HepG2 (cell line): Measurements from ENCODE around the gene NFKBIL1. TPM values are rescaled to one million over a fixed set of nuclear protein-coding genes. Genes with fewer than 3 reads are reported as not detected.

Source experiments
- AKAP8 ChIP-seq: sonication (generic); formaldehyde crosslinking; IDR thresholded peaks from 2 replicates; pipeline ENCODE4 v1.5.1; 2020; ENCODE audit warnings: mild to moderate bottlenecking, missing genetic modification reagents
- CTCF ChIP-seq: sonication (generic); formaldehyde crosslinking; IDR thresholded peaks from 2 replicates; pipeline ENCODE4 v1.5.0; 2020; ENCODE audit warnings: mild to moderate bottlenecking, missing genetic modification reagents, moderate library complexity
- DDIT3 ChIP-seq: sonication (generic); formaldehyde crosslinking; IDR thresholded peaks from 2 replicates; pipeline ENCODE4 v1.4.0; 2020; ENCODE audit warnings: mild to moderate bottlenecking, missing genetic modification reagents
- E2F2 ChIP-seq: sonication (generic); formaldehyde crosslinking; IDR thresholded peaks from 2 replicates; pipeline ENCODE4 v1.4.0; 2020; ENCODE audit warnings: missing genetic modification reagents, borderline replicate concordance
- MTA3 ChIP-seq: sonication (generic); formaldehyde crosslinking; IDR thresholded peaks from 2 replicates; pipeline ENCODE4 v1.4.0; 2020; ENCODE audit warnings: missing genetic modification reagents
- PBX3 ChIP-seq: sonication (generic); formaldehyde crosslinking; IDR thresholded peaks from 2 replicates; pipeline ENCODE4 v1.8.1; 2023; ENCODE audit warnings: missing genetic modification reagents, inconsistent platforms, borderline replicate concordance
- SETDB1 ChIP-seq: sonication (generic); formaldehyde crosslinking; IDR thresholded peaks from 2 replicates; pipeline ENCODE4 v1.5.1; 2020; ENCODE audit warnings: missing genetic modification reagents, mild to moderate bottlenecking, borderline replicate concordance
- SKIL ChIP-seq: sonication (generic); formaldehyde crosslinking; IDR thresholded peaks from 2 replicates; pipeline ENCODE4 v1.8.0; 2022; ENCODE audit warnings: missing genetic modification reagents, mild to moderate bottlenecking, moderate library complexity, borderline replicate concordance
- ZNF281 ChIP-seq: sonication (generic); formaldehyde crosslinking; IDR thresholded peaks from 2 replicates; pipeline ENCODE4 v1.4.0; 2020; ENCODE audit warnings: missing genetic modification reagents, borderline replicate concordance
- ZNF609 ChIP-seq: sonication (generic); formaldehyde crosslinking; IDR thresholded peaks from 2 replicates; pipeline ENCODE4 v1.4.0; 2020; ENCODE audit warnings: mild to moderate bottlenecking, missing genetic modification reagents, borderline replicate concordance
- polyA plus RNA-seq, 8 experiments: library from polyadenylated mRNA; depleted of rRNA in 3 of 8; stranded (reverse) in 7 of 8; unstranded in 1 of 8; fragments of >200 nt; fragmentation: Illumina TruSeq in 4 of 8; extraction: Trizol in 4 of 8; gene quantifications; 2 replicates each; pipeline versions ENCODE4 v1.2.1 to v1.2.3, GENCODE V29; 2011 to 2016; ENCODE audit warnings: low read depth in 4 of 8, missing spikeins in 1 of 8, mixed read lengths in 1 of 8; ENCODE audit not compliant: insufficient read depth in 1 of 8
- total RNA-seq, 5 experiments: library from RNA; depleted of rRNA; stranded (reverse); fragments of >200 nt; fragmentation: Illumina TruSeq; extraction: Trizol; gene quantifications; 2 replicates each; pipeline ENCODE4 v1.2.3, GENCODE V29; 2016; ENCODE audit warnings: low read depth in 1 of 5

NFKBIL1 gene
- total and polyA plus RNA-seq, 2 of the 13 experiments (the other 11 are each of a cell fraction or from before 2014, with no cell fraction given): 9.7 to 19.5 TPM

GRCh38 chr6:31581434-31582229, 34.2 kb downstream of the NFKBIL1 start (continued):
- no peak for TF ChIP-seq E2F2
- no peak for TF ChIP-seq DDIT3 (CRISPR knock-in tag)
- peak; percentile 8; the same call in 1 of the 2 replicates for TF ChIP-seq ZNF609 (CRISPR knock-in tag)
- no peak for TF ChIP-seq MTA3 (CRISPR knock-in tag)
- no peak for TF ChIP-seq SKIL (CRISPR knock-in tag)
- TF ChIP-seq CTCF (CRISPR knock-in tag): 0 out of 2 replicates have a peak, but pooled peaks have one; percentile 14
- TF ChIP-seq PBX3 (CRISPR knock-in tag): no peak
- TF ChIP-seq SETDB1: no peak
- no peak for TF ChIP-seq AKAP8
- TF ChIP-seq ZNF281 (CRISPR knock-in tag): peak; percentile 55; the same call in 1 of the 2 replicates
